ENCODE measurements around the gene FAM3C. TPM values are rescaled to one million over a fixed set of nuclear protein-coding genes. Genes with fewer than 3 reads are reported as not detected.

Gene FAM3C
- total RNA-seq, 1 donor from 2014 or later: 117 TPM

DNA sequence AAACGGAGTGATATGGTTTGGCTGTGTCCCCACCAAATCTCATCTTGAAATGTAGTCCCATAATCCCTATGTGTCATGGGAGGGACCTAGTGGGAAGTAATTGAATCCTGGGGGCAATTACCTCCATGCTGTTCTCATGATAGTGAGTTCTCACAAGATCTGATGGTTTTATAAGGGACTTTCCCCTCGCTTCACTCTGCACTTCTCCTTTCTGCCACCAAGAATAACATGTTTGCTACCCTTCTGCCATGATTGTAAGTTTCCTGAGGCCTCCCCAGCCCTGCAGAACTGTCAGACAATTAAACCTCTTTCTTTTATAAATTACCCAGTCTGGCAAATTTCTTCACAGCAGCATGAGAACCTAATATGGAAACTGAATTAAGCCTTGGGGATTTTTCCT, 19.1 kb downstream of the FAM3C start:
- no peak for DNase-seq

DNA sequence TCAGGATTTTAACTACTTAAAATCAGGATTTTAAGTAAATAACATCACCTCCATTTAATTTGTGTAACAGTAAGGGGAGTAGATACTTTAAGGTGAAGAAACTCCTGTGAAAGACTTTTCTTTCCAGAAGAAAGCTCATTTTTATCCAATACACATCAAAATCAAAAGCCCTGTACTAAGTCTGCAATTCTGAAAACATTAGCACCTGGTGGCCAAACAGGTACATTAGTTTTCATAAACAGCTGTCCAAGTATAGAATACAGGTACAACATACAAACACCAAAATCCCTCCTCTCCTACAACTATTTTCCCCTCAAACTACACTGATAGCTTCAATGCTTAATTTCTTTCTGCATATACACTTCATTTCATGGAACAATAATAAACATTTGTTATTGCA, 22.9 kb downstream of the FAM3C start:
- DNase-seq: no peak

DNA sequence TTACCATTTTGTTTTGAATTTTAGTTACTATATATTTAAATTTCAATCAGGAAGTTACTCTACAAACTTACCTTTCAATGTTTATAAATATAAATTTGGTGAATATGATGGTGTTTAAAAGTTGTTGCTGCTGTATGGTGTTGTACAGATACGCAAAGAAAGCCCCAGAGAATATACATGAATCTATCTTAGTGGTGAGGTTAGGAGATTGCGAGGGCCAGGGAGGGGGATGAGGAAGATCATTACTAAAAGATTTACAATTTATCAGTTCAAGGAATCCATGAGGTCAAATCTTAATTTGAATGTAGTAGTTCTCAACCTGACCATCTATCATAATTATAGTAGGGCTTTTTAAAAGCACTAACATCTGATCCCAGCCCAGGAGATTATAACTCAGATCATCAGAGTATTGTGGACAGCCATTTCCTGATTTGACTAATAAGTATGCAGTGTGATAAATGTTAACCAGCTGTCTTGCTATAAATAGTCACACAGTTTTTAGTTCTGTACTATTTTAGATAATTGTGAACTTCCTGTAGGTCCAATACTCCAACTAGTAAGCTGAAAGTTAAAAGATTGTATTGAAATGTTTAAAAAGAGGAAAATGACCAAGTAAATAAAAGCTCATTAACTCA, 23.6 kb downstream of the FAM3C start:
- no peak for DNase-seq

DNA sequence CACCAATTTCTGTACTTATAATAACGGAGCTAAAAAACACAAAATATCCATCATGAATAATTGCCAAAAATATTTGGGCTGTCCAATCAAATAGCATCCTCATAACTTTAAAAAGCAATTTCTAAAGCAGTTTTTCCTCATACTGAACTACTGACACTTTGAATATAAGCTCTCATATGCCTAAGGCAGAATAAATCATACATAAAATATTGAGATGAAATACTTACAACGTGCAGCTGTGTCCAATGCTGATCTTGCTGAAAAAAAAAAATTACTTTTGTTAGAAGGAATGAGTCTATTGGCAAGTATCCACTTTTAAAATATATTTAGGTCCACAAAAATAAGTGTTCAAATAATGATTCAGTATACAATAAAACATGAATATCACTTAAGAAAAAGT, 24.2 kb downstream of the FAM3C start:
- DNase-seq: no peak

DNA sequence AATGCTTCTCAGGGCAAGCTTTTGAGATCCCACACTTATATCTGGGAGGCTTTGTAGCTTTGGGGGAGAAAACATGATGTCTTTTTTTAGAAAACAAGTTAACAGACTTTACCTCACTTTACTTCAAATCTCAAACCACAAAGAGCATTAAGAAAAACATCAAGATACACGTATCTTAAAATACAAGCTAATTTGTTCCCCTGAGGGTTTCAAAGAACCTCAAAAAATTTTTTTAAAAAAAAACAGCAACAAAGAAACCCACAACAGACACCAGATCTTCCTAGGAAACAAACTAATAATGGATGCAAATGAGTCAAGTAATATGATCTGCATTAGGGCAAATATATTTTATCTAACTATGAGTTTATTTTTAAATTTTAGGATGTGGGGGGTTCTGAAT, 24.7 kb downstream of the FAM3C start:
- no peak for DNase-seq

DNA sequence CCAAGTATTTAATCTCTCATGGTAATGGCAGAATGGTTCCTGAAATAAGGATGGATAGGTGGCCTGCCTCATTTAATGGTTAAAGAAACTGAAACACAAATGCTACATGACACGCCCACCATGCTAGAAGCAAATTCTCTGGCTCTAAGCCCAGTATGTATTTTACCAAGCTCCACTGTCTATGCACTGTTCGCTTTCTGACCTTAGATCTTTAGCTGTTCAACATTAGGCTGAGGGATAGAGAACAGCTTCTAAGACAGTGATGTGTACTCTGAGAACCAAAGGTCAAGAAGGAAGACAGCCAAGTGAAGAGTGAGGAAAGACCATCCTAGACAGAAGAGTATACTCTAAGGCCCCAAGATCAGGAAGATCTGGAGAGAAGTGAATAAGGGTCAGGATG, 26.6 kb downstream of the FAM3C start:
- no peak for DNase-seq

DNA sequence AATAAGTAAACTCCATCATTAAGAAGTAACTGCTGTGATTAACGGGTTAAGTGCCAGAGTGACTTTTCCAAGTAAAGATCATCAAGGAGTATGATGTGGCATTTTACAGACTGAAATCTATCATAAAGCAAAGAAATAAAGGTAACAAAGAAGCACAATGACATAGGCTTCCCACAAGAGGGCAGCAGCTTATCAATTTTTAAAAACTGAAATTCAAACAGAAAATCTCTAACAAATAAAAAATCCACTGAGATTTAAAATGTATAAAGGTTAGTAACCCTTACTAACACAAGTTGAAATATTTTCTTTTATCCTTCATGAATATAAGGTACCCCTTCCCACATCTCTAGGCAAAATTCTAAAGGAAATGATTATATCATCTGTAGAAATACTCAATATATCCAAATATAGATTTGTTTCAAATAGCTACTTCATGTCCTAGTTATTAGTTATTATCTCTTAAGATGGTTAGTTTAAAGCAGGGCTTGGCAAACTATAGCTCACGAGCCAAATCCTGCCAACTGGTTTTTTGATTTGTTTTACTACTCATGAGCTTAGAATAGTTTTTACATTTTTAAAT, 29.2 kb downstream of the FAM3C start:
- DNase-seq: no peak

DNA sequence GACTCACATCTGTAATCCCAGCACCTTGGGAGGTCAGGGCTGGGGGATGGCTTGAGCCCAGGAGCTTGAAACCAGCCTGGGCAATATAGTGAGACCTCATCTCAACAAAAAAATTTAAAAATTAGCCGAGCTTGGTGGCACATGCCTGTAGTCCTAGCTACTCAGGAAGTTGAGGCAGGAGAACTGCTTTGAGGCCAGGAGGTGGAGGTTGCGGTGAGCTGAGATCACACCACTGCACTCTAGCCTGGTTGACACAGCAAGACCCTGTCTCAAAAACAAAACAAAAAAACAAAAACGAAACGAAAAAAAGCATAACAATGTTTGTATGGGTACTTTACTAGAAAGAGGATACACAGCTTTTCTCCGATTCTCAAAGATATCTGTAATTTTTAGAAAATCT, 35.5 kb downstream of the FAM3C start:
- no peak for DNase-seq

DNA sequence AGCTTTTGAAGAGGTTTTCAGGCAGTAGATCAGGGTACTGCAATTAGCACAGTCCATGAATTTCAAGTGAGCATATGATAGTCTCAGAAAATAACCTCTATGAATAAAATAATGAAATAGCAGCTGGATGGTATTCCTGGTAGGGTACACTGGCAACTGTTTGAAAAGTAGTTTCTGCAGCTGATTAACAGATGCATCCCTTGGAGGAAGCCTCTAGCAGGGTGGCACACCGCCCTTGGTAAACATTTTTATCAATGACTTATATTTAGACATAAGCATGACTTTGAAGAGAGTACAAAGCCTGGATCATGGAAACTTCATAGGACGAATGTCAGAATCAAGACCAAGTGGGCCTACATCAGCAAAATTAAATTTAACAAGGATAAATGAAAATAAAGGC, 40.5 kb downstream of the FAM3C start:
- no peak for DNase-seq

DNA sequence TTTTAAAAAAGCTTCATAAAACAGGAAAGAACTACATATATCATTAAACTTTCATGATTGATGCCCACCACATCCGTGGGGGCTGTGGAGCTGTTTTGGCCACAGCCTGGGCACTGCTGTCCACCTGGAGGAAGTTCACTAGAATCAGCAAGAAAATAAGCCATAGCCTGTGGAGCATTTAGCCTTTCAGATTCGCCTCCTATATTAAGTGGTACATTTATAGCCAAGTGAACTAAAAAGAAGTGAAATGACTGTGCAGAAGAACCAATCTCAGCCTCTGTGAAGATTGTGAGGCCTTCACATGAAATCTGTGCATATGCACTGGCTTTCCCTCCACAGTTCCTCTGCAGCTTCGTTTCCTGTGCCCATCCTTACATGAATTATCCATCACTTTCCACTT, 43.8 kb downstream of the FAM3C start:
- no peak for DNase-seq

DNA sequence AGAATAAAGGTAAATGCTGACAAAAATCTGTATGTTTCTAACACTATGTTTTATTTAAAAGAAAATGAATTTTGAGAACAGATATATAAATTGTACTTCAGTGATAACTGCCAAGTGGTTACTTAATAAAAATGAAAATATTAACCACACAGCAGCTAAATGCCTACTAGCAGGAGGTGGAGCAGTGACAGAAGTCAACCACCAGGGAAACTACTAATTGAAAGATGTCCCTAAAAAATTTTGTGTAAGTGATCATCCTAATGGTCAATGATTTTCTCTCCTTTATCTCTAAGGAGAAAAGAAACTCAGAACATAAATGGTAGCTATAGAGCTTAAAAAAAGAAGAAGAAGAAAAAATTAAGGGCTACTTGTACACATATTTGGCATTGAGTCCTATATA, 44.4 kb downstream of the FAM3C start:
- no peak for DNase-seq

DNA sequence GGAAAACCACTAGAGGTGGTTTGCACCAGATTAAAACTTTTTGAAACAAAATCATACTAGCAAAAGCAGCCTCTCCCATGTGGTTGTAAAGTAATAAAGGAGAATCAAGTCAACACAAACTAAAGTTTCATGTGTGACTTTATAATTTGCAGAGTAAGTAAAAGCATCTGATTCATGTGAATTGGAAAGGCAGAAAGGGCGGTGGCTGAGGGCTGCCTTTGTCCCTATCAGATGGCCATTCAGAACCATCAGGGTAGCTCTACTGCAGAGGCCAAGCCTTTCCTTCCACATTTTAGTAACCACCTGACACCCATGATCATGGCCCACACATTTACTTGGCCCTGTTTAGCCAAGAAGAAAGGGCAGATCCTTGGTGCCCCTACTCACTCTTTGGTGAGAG, 51.6 kb downstream of the FAM3C start:
- no peak for DNase-seq

DNA sequence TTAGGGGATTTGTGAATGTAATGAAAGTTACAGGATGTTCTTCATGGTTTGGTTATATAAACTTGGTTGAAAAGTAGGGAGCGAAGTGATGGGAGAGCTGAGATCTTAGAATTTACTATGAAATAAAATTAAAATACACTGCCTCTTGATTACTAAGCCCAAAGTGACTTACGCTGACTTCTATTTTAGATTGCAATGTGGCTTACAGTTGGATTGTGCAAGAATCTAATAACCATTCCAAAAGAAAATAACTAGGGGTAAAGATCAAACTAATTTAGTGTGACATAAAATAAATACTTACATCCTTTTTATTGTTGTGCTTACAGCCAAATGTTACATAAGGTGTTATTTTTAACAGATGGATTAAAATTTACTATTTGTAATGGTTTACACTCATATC, 52.0 kb downstream of the FAM3C start:
- no peak for DNase-seq

DNA sequence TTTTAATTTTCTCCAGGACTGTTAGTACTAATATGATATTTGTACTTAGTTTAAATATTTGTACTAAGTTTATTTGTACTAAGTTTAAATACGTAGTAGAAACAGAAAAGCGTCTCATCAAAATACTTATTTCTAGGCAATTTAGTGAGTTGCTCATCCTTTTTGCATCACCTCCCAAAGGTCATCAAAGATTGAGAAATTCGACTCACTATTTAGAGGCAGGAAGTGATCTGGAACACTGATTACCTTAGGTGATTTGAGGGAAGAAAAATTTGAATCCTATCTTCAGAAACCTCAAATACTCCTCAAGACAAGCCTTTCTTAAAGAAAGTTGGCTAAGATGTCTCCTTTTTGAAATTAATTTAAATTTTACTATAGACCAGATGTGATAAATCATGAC, 52.8 kb downstream of the FAM3C start:
- DNase-seq: no peak

DNA sequence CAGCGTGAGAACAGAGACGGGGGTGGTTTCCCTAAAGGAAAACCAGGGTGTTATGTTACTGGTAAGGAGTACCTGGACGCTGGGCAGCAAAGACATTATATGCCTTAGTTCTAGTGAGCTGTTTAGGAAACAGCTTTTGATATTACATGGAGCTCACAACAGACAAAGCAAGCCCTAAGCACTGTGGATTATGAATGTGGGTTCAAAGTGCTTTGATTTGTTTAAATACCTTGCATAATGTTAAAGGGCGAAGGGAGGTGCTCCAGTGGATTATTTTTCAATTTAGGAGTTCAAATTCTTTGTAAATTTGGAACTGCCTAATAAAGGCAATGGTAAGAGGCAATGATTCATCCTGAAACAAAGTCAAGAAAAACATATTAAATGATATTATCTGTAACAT, 53.5 kb downstream of the FAM3C start:
- DNase-seq: no peak

DNA sequence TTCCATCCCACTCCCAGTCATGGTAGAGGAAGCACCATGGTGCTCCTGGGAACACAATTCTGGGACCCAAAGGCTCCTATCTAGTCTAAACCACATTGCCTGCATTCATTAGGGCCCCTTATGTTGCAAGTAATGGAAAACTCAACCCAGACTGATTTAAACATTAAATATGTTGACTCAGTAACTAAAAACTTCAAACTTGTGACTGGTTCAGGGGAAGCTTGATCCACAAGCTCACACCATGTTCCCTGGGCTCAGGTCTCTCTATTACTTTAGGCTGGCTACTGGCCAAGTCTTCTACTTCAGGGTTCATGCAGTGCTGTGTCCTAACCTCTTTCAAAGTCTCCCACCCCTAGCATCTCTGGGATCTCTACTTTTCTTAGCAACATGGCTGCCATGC, 54.2 kb downstream of the FAM3C start:
- no peak for DNase-seq

DNA sequence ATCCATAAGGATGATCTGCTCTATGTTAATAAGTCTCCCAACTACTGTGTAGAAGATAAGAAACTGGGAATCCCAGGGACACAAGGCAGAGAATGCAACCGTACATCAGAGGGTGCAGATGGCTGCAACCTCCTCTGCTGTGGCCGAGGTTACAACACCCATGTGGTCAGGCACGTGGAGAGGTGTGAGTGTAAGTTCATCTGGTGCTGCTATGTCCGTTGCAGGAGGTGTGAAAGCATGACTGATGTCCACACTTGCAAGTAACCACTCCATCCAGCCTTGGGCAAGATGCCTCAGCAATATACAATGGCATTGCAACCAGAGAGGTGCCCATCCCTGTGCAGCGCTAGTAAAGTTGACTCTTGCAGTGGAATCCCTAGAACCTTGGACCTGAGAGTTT, 57.0 kb downstream of the FAM3C start:
- DNase-seq: no peak

DNA sequence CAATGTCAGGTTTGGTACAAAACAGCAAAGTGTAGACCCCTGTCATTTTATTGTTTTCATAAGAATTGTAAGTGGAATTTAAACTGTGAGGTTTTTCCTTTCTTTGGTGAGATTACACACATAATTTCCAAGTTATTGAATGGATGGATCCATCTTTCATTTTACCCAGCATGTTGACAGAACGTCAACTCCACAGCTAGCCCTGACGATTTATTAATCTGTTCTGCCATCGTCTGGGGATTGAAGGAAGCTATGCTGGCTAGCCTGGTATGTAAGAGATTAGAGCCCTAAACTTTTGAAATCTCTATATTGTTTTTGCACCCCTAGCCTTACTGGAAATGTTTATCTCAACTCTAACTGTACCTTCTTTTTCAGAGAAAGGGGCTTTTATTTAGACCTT, 58.7 kb downstream of the FAM3C start:
- DNase-seq: no peak

DNA sequence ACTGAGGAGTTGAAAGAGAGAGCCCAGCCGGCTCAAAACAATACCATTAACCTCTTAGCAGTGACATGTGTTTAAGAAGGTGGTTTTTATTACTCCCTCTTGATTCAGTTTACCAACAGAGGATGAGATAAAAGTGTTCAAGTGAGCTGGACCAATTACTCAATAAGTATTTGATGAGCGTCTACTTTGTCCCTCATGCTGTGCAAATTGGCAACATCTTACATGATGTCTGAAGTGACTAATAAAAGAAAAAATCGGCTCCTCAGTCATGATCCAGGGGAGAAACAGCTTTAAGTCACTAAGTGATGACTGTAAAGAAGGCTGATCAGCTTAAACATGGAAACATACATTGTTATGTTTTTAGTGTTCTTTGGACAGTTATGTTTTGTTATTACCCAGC, 59.5 kb downstream of the FAM3C start:
- DNase-seq: no peak

DNA sequence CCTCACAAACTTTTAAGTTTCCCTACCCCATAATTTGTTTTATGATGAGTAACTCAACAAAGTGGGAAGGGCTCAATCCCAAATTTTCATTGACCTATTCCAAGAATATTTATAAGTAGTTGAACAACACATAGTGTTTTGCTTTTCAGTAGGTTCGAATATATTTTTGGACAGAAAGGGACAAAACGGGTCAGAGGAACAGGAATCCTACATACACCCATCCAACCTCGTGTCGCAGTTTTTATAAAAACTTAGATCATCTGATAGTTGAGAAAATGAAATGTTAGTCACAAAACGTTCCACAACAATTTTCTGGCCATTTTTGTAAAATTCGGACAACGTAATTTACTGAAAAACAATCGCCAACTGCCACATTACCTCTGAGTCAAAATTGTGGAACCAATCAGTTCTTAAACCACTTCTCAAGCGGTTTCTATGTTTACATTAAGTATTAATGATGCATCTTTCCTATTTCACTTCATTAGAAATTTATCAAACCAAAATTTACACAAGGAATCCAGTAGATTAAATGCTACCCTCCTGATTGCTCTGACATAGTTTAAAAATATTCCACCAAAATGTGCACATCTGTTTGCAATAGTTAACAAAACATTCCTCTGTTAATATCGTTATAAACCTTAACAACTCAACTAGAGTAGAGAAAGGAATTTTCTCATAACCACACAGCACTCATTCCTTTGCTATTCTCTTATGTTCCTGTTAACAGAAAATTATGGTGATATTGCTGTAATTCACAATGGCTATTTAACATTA, 61.0 kb downstream of the FAM3C start:
- DNase-seq: no peak

DNA sequence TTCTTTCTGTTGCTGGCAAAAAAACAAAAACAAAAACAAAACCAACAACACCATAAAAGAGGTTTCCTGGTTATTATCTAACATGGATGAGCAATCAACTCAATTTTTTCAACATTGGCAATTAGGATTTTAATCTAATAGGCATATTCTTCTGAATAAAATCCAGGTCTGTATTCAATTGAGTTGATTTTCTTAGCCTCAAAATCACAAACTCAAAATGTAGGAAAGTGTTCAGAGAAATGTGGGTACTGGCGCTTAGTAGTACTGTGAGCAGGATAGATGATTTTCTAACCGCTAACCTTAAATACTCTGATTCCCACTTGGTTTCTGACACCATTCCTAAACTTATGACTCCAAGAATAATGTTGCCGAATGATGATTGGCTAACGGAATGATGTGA, 61.7 kb downstream of the FAM3C start:
- no peak for DNase-seq

DNA sequence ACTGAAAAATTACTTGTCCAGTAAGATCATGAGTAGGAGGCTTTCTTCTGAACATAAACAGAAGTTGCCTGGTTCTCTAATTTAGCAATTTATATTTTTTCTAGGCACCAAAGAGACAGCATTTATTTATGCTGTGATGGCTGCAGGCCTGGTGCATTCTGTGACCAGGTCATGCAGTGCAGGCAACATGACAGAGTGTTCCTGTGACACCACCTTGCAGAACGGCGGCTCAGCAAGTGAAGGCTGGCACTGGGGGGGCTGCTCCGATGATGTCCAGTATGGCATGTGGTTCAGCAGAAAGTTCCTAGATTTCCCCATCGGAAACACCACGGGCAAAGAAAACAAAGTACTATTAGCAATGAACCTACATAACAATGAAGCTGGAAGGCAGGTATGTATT, 64.5 kb downstream of the FAM3C start:
- DNase-seq: no peak

DNA sequence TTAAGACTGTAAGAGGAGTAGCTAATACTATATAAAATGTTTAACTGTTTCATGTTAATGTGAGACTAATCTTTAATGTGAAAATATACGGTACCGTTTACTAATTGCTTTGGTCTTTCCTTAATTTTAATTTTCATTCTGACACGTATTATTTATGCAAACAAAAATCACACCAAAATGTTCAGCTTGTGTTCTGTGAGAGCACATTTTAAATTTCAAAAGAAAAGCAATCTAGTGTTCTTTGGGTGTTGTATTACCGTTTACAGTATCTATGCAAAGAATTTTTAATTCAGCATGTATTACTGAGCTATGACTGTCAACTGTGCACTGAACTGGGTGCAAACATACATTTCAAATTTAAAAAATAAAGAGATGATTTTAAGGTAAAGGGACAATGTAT, 65.1 kb downstream of the FAM3C start:
- DNase-seq: no peak

Data from occipital lobe (tissue), 2 donors.